ENCODE data around the gene CYTH4. TPM values are rescaled to one million over a fixed set of nuclear protein-coding genes. Genes with fewer than 3 reads are reported as not detected.

CYTH4 gene
- total RNA-seq, 1 donor from 2014 or later = not detected

DNA sequence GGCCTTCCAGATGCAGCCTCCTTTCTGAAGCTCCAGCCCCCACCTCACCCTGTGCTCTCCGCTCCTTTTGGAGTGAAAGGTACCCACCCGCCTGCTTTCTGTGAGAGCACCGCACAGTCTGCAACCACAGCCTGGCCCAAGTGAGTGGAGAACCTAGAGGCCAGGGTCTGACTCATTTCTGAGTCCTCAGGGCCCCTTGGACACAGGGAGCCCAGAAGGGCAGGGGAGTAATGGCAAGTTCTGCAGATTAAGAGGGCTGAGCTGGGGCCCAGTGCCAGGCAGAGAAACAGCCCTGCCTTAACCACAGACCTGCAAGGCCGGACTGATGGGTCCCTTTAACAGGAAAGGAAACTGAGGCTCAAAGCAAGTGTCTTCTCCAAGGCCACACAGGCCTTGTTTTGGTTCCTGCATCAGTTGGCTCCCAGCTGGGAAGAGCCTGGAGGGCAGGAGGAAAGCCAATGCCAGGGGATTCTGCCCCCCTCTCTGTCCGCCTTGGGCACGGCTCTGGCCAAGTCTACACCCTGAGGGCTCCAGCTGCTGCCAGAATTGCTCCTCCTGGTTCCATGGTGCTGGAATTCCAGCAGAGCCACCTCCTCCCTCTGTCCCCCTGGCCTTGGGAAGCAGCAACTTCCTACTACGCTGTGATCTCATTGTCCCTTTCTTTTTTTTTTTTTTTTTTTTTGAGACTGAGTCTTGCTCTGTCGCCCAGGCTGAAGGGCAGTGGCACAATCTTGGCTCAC, 55.1 kb downstream of the CYTH4 start:
- TF ChIP-seq CTCF (conservative IDR thresholded peaks at IDR 0.05; ENCODE audit: low read depth, low read length) = no peak
- H3K4me3 ChIP-seq (ENCODE audit: low read depth, low read length) = no peak overlapping the region
- no peak for DNase-seq (ENCODE audit: low read depth)

DNA sequence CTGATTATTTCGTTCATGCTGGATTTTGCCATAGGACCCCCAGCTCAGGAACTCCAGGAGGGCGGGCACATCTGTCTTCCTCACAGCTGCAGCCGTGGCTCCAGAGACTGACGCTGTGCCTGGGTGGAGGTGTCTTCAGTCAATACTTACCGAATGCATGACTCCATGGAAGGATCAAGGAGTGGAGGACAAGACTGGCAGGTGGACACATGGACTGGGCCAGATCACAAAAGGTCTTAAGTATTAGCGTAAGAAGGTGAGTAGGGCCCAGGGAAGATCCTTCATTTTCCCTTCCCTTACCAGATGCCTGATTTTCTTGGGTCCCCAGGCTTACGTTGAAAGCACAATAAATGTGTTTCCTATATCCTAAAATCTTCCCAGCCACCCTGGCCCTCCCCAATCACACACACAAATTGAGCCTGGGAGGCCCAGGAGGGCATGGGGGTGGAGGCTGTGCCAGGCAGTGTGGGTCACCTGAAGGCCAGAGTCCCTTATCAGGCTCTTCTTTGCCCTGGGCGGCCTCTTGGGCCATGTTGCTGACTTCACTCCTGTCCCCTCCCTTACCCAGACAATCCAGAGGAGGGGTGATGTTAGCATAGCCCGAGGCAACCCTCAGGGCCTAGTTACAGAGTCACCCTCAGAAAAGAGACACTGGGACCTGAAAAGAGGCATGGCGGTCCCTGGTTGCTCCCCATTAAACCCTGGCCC, 56.4 kb downstream of the CYTH4 start:
- H3K4me3 ChIP-seq (ENCODE audit: low read depth, low read length) = no peak overlapping the region
- no peak for TF ChIP-seq CTCF (conservative IDR thresholded peaks at IDR 0.05; ENCODE audit: low read depth, low read length)
- no peak for DNase-seq (ENCODE audit: low read depth)

- DNase-seq (ENCODE audit: low read depth) = no peak
- TF ChIP-seq CTCF (conservative IDR thresholded peaks at IDR 0.05; ENCODE audit: low read depth, low read length) = no peak
- no peak overlapping the region for H3K4me3 ChIP-seq (ENCODE audit: low read depth, low read length)
Observed at GRCh38 chr22:37340331-37341262, 58.3 kb downstream of the CYTH4 start.

DNA sequence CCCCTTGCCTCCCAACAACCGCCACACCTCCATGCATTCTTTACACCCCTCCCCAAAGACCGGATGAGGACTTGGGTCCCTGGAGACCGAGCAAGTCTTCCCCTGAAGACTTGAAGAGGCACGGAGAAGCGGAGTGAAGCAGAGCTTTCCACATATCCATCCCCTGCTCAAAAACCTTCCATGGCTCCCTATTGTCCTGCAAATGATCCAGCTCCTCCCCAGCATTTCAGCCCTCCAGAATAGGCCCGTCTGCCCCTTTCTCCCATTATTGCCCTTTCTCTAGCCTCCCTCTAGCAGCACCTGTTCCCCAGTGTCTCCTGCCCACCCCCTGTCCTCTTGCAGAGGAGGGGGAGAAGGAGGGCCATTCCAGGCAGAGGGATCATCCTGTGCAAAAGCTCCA, 59.8 kb downstream of the CYTH4 start:
- H3K4me3 ChIP-seq (ENCODE audit: low read depth, low read length) = no peak overlapping the region
- no peak for DNase-seq (ENCODE audit: low read depth)
- TF ChIP-seq CTCF (conservative IDR thresholded peaks at IDR 0.05; ENCODE audit: low read depth, low read length) = no peak

GRCh38 chr22:37343348-37343747, 61.0 kb downstream of the CYTH4 start:
- DNase-seq (ENCODE audit: low read depth) = no peak
- H3K4me3 ChIP-seq (ENCODE audit: low read depth, low read length) = no peak overlapping the region
- no peak for TF ChIP-seq CTCF (conservative IDR thresholded peaks at IDR 0.05; ENCODE audit: low read depth, low read length)

DNA sequence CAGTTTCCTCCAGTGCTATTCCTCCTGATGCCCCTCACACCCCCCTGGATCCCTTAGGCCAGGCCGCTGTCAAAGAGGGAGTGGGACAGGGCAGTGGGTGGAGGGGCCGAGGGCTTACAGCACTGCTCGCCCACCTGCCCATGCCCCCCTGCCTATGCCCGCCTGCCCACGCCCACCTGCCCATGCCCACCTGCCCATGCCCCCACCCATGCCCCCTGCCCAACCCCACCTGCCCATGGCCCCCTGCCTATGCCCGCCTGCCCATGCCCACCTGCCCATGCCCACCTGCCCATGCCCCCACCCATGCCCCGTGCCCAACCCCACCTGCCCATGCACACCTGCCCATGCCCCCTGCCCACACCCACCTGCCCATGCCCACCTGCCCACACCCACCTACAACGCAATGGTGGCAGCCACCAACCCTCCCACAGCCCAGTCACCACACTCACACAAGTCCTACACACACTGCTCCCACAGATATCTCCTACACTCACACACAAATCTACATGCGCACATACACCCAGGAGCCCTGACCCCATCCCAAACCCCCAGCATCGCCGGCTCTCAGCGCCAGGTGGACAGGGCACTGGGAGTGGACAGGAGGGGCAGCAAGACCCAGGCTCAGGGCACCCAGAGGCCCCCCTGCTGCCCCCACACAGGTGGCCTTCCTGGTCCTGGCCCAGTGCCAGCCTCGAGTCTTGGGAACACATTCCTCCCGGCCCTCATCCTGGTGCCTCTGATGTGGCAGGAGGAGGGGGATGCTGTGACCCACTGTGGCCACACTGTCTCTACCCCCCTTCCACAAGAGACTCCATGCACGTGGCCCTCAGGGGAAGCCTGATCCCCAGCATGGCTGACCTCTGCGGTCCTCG, 61.8 kb downstream of the CYTH4 start:
- no peak for TF ChIP-seq CTCF (conservative IDR thresholded peaks at IDR 0.05; ENCODE audit: low read depth, low read length)
- no peak for DNase-seq (ENCODE audit: low read depth)

More for the DNA sequence above, 61.8 kb downstream of the CYTH4 start:
- H3K4me3 ChIP-seq (ENCODE audit: low read depth, low read length) = no peak overlapping the region
